ENCODE results near the gene INO80B. TPM values are rescaled to one million over a fixed set of nuclear protein-coding genes. Genes with fewer than 3 reads are reported as not detected.

The INO80B gene
- total RNA-seq, 1 experiment from 2014 or later = 24.0 TPM

DNA sequence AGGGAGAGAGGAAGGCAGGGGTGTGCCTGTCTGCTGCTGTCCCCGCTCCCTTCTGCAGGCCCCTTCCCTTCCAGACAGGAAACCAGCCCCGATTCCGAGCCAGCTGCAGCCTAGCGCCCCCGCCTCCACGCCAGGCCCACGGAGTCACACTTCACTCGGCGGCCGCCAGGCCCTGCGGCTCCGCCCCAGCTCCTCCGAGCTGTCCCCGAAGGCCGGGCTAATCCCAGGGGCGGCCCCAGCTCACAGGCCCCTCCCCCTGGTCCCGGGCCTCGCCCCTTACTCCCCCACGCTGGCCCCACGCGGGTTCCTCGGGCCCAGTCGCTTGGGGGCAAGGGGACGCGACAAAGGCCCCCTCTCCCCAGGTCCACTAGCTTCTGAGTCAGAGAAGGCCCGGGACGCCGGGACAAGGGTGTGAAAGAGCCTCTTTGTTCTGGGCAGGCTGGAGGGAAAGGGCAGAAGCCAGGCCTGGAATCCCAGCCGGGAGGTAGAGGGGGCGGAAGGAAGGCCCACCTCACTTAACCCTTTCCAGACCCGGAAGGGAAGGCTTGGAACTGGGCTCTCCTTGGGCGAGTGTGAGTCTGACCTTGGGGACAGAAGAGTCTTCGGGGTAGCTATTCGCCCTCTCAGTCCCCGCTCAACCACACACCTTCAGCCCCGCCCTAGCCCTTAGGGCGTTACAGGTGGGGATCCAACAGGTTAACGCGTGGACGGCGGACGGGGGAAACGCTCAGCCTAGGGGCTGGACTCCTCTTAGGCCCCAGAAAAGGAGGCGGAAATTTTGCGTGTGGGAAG lies 14.3 kb upstream of the INO80B start:
- Histone ChIP-seq H3K27me3 (ENCODE audit: insufficient read depth, low read length) (no peaks in the 10 kb centered on the region), H3K4me1 (ENCODE audit: control insufficient read depth in 1 of 2, insufficient read depth in 2 of 2, low read length in 2 of 2) (peaks cover 29 to 47% of the 10 kb centered on the region in 2 experiments), H3K79me2 (ENCODE audit: insufficient read depth, low read length) (peaks cover 52% of the 10 kb centered on the region), H3K4me3 (replicated peaks in 1 of 2; ENCODE audit: low read depth in 1 of 2, low read length in 2 of 2) (peak overlapping the region; percentile 66 to 69), H3K9ac (ENCODE audit: low read length) (peak overlapping the region; percentile 78), H3K36me3 (ENCODE audit: control insufficient read depth in 1 of 2, insufficient read depth in 2 of 2, low read length in 2 of 2) (peaks cover 0 to 13% of the 10 kb centered on the region in 2 experiments; a peak in 1 of 4 replicates), H2AFZ (ENCODE audit: low read depth, low read length, poor library complexity, severe bottlenecking) (no peak overlapping the region), H4K20me1 (ENCODE audit: insufficient read depth) (no peaks in the 10 kb centered on the region; the same call in 1 of the 2 replicates), H3K9me3 (ENCODE audit: control insufficient read depth in 1 of 2, insufficient read depth in 1 of 2, low read depth in 1 of 2, low read length in 2 of 2) (no peaks in the 10 kb centered on the region), H3K9me2 (ENCODE audit: insufficient read depth) (no peaks in the 10 kb centered on the region), H3K27ac (ENCODE audit: low read depth, low read length) (peak overlapping the region; percentile 99), H3K4me2 (ENCODE audit: low read length) (peak overlapping the region; percentile 91)
- POLR2A ChIA-PET = interaction anchor here (0.7 to 1.6 kb wide), 9 partner anchors 8 to 49 kb away, joined by 3 to 10 read pairs (median 4); partner anchors contain the start of genes INO80B, MRPL53 and WBP1
- peak; percentile 84 for ATAC-seq
- DNase-seq (ENCODE audit: low read depth, low spot score) = peak; percentile 80
- intact Hi-C loops (cut with micrococcal nuclease) = loop anchor here (1.0 kb wide), 2 partner anchors 14 to 17 kb away; no protein-coding TSS in a partner anchor
- BruUV-seq (replicated peaks) = TSS peak; percentile 82
- RAD21 ChIA-PET (ENCODE audit: low non-redundant PET in 1 of 2, low total read pairs in 2 of 2, uncharacterized antibody in 2 of 2, unreplicated experiment in 2 of 2) = interaction anchor here in 1 of 2 experiments (0.6 kb wide), 1 partner anchor 12 kb away, joined by 4 read pairs; no protein-coding TSS in a partner anchor
- TF ChIP-seq SIN3A (IDR thresholded peaks at IDR 0.05; ENCODE audit: low read depth) (no peak), ZNF274 (IDR thresholded peaks at IDR 0.05; ENCODE audit: low read depth, low read length) (no peak), YY1 (IDR thresholded peaks at IDR 0.05; ENCODE audit: extremely low read depth, insufficient replicate concordance, low read depth, low read length) (peak; percentile 34), TCF7L2 (IDR thresholded peaks at IDR 0.05; ENCODE audit: borderline replicate concordance, extremely low read depth, insufficient read depth, insufficient read length) (peak; percentile 90), ZFX (IDR thresholded peaks at IDR 0.05) (peak; percentile 82), RAD21 (IDR thresholded peaks at IDR 0.05; ENCODE audit: low read depth) (no peak), JUND (IDR thresholded peaks at IDR 0.05) (no peak), EZH2 (IDR thresholded peaks at IDR 0.05) (no peak), POLR2A (IDR thresholded peaks at IDR 0.05; ENCODE audit: borderline replicate concordance, extremely low read depth, insufficient read depth, insufficient read length) (no peak), EZH2phosphoT487 (IDR thresholded peaks at IDR 0.05; ENCODE audit: borderline replicate concordance) (no peak)
- TF ChIP-seq, protein P1, sequence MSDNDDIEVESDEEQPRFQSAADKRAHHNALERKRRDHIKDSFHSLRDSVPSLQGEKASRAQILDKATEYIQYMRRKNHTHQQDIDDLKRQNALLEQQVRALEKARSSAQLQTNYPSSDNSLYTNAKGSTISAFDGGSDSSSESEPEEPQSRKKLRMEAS (IDR thresholded peaks at IDR 0.05) = no peak
- TF ChIP-seq, protein P2, sequence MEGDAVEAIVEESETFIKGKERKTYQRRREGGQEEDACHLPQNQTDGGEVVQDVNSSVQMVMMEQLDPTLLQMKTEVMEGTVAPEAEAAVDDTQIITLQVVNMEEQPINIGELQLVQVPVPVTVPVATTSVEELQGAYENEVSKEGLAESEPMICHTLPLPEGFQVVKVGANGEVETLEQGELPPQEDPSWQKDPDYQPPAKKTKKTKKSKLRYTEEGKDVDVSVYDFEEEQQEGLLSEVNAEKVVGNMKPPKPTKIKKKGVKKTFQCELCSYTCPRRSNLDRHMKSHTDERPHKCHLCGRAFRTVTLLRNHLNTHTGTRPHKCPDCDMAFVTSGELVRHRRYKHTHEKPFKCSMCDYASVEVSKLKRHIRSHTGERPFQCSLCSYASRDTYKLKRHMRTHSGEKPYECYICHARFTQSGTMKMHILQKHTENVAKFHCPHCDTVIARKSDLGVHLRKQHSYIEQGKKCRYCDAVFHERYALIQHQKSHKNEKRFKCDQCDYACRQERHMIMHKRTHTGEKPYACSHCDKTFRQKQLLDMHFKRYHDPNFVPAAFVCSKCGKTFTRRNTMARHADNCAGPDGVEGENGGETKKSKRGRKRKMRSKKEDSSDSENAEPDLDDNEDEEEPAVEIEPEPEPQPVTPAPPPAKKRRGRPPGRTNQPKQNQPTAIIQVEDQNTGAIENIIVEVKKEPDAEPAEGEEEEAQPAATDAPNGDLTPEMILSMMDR (IDR thresholded peaks at IDR 0.05 in 2 of 3, conservative IDR thresholded peaks at IDR 0.05 in 1 of 3; ENCODE audit: borderline replicate concordance in 1 of 3, insufficient read depth in 1 of 3, low read depth in 2 of 3, low read length in 2 of 3) = 0 out of 6 replicates have a peak, but pooled peaks of 1 of the 3 experiments have one; percentile 3
- CTCF ChIA-PET = interaction anchor here (1.3 to 1.4 kb wide), 3 partner anchors 42 to 106 kb away, joined by 3 to 6 read pairs (median 4); partner anchors contain the start of genes CCDC142 and TTC31

Measured in HCT116 (cell line).